Left lung (tissue), 14 donors: ENCODE results near the gene AQP11. TPM values are rescaled to one million over a fixed set of nuclear protein-coding genes. Genes with fewer than 3 reads are reported as not detected.

Experiments used
- ATAC-seq: fragments of 200-7000 bp; cut with Tn5 transposase; one replicate; pipeline ENCODE4 v1.9.1; 2020; ENCODE audit warnings: moderate library complexity
- DNase-seq, 4 donors: peaks; one replicate each; pipeline ENCODE4 v3.0.0-alpha.2; 2013 to 2020
- H3K27ac ChIP-seq, 2 donors: fragments of 200-600 bp; sonication (generic) in 1 of 2; one replicate each; pipeline versions ENCODE4 v1.5.0 to v1.8.0; 2020 to 2021
- H3K27me3 ChIP-seq, 2 donors: fragments of 200-600 bp; sonication (generic) in 1 of 2; one replicate each; pipeline versions ENCODE4 v1.5.0 to v1.8.0; 2020 to 2021
- H3K36me3 ChIP-seq, 2 donors: fragments of 200-600 bp; sonication (generic) in 1 of 2; one replicate each; pipeline versions ENCODE4 v1.5.0 to v1.8.0; 2020 to 2021
- H3K4me1 ChIP-seq, 2 donors: fragments of 200-600 bp; one replicate each; pipeline ENCODE4 v1.8.0; 2021
- H3K4me3 ChIP-seq, 2 donors: fragments of 200-600 bp; sonication (generic) in 1 of 2; one replicate each; pipeline versions ENCODE4 v1.5.0 to v1.8.0; 2020 to 2021; ENCODE audit warnings: mild to moderate bottlenecking in 1 of 2
- H3K9me3 ChIP-seq, 2 donors: fragments of 200-600 bp; sonication (generic) in 1 of 2; one replicate each; pipeline versions ENCODE4 v1.5.0 to v1.8.0; 2020 to 2021
- intact Hi-C, 2 donors: fragments of 100-400 bp; cut with DNase I; formaldehyde crosslinking; loops; one replicate each; pipeline versions ENCODE4 v1.11.2 to v1.14.2; 2022
- long read RNA-seq, 12 donors: library from polyadenylated mRNA in 2 of 12; unstranded in 2 of 12; transcript quantifications; one replicate each; pipeline ENCODE4 v2.0.0 and lab custom pipeline, GENCODE V29; 2019 to 2026
- polyA plus RNA-seq, 6 donors: library from polyadenylated mRNA; unstranded; fragments of 120-200 nt; gene quantifications; one replicate each; pipeline ENCODE4 v1.2.1, GENCODE V29; 2013; ENCODE audit not compliant: insufficient read length in 6 of 6
- total RNA-seq, 2 donors: library from RNA; stranded (reverse); fragmentation: NEBNext Ultra II Directional; extraction: Animal tissue kit (Norgen Biotek cat#: 25700); gene quantifications; one replicate each; pipeline ENCODE4 v1.2.1, GENCODE V29; 2021
- TF ChIP-seq, protein P1 (sequence below), 2 donors: fragments of 200-600 bp; sonication (generic) in 1 of 2; IDR thresholded peaks; one replicate each; pipeline versions ENCODE4 v1.5.0 to v1.8.0; 2021; ENCODE audit warnings: antibody characterized with exemption in 2 of 2
- donor health status: DM: no; HTN: yes; CAD: no.
- donor health status: DM: no; HTN: no; CAD: no.

AQP11 gene, protein sequence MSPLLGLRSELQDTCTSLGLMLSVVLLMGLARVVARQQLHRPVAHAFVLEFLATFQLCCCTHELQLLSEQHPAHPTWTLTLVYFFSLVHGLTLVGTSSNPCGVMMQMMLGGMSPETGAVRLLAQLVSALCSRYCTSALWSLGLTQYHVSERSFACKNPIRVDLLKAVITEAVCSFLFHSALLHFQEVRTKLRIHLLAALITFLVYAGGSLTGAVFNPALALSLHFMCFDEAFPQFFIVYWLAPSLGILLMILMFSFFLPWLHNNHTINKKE
- total RNA-seq (1 to 10 TPM in 1 of 2 donors, under 1 TPM in 1; 0.94 to 1.2 TPM), polyA plus RNA-seq (1 to 10 TPM; 2.6 to 3.4 (median 3.3) TPM)
- long read RNA-seq, donor 1, partial matches to known transcripts = 141 of 247 reads
- long read RNA-seq, donor 1, other reads (novel, unspliced or antisense) = 104 of 247 reads
- long read RNA-seq, donor 2, partial matches to known transcripts = 246 of 252 reads
- long read RNA-seq, donor 2, other reads (novel, unspliced or antisense) = 5 of 252 reads
- long read RNA-seq, donor 3, partial matches to known transcripts = 0 of 3 reads
- long read RNA-seq, donor 3, other reads (novel, unspliced or antisense) = 0 of 3 reads
- long read RNA-seq, donor 4, partial matches to known transcripts = 0 of 1 reads
- long read RNA-seq, donor 4, other reads (novel, unspliced or antisense) = 1 of 1 reads
- long read RNA-seq, donor 5, partial matches to known transcripts = 98 of 180 reads
- long read RNA-seq, donor 5, other reads (novel, unspliced or antisense) = 80 of 180 reads
- long read RNA-seq, donor 6, partial matches to known transcripts = 155 of 232 reads
- long read RNA-seq, donor 6, other reads (novel, unspliced or antisense) = 76 of 232 reads
- long read RNA-seq, donor 7, partial matches to known transcripts = 0 of 4 reads
- long read RNA-seq, donor 7, other reads (novel, unspliced or antisense) = 0 of 4 reads
- long read RNA-seq, donor 8, partial matches to known transcripts = 129 of 229 reads
- long read RNA-seq, donor 8, other reads (novel, unspliced or antisense) = 99 of 229 reads
- long read RNA-seq, donor 9 = 0 reads
- long read RNA-seq, donor 10, partial matches to known transcripts = 0 of 1 reads
- long read RNA-seq, donor 10, other reads (novel, unspliced or antisense) = 0 of 1 reads
- long read RNA-seq, donor 11, transcript AQP11-201 (3 exons, 2,152 nt) = major isoform, 12 of 12 reads
- long read RNA-seq, donor 11, partial matches to known transcripts = 0 of 12 reads
- long read RNA-seq, donor 11, other reads (novel, unspliced or antisense) = 0 of 12 reads
- long read RNA-seq, donor 12, partial matches to known transcripts = 0 of 1 reads
- long read RNA-seq, donor 12, other reads (novel, unspliced or antisense) = 0 of 1 reads

GRCh38 chr11:77589521-77590193 lies at the start of gene AQP11:
Gene AQP11, plus strand, starts transcription at chr11:77589953. Its CDS starts 40 bp downstream, at chr11:77589993.
- peak within 1 kb of the TSS; percentile 63 to 70 for H3K4me3 ChIP-seq
- H3K36me3 ChIP-seq = no peaks in the 10 kb centered on the region
- peak within 1 kb of the TSS; percentile 74 to 79 for H3K27ac ChIP-seq
- ATAC-seq (peak; percentile 98), DNase-seq (peak; percentile 85 to 94 (median 92))
- no peaks in the 10 kb centered on the region for H3K9me3 ChIP-seq
- H3K4me1 ChIP-seq = peaks cover 0 to 14% of the 10 kb centered on the region in 2 donors
- TF ChIP-seq, protein P1, sequence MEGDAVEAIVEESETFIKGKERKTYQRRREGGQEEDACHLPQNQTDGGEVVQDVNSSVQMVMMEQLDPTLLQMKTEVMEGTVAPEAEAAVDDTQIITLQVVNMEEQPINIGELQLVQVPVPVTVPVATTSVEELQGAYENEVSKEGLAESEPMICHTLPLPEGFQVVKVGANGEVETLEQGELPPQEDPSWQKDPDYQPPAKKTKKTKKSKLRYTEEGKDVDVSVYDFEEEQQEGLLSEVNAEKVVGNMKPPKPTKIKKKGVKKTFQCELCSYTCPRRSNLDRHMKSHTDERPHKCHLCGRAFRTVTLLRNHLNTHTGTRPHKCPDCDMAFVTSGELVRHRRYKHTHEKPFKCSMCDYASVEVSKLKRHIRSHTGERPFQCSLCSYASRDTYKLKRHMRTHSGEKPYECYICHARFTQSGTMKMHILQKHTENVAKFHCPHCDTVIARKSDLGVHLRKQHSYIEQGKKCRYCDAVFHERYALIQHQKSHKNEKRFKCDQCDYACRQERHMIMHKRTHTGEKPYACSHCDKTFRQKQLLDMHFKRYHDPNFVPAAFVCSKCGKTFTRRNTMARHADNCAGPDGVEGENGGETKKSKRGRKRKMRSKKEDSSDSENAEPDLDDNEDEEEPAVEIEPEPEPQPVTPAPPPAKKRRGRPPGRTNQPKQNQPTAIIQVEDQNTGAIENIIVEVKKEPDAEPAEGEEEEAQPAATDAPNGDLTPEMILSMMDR (IDR thresholded peaks at IDR 0.05) = no peak
- peaks cover 0 to 14% of the 10 kb centered on the region in 2 donors for H3K27me3 ChIP-seq
- intact Hi-C loops = no loop called here

DNA sequence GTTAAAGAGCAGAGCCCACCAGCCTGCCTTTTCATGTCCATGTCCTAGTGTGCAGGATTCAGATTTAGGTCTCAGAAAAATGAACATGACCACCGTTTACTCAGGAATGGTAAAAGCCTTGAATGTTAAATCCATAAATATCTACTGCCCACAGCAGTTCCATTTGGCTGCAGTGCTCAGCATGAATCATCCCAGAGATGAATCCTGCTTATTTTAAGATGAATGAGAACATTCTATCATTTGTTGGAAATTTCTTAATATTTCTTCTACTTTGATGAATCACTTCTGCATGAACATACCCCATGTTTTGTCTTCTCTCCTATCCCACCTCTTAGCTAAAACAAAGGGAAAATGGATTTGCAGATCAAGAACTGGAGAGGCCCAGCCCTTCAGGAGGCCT lies 47.5 kb upstream of the AQP11 start:
- TF ChIP-seq, protein P1 (IDR thresholded peaks at IDR 0.05) = no peak
- intact Hi-C loops = loop anchor here in 1 of 2 donors (5.0 kb wide), 1 partner anchor 345 kb away; no protein-coding TSS in a partner anchor
- H3K4me3 ChIP-seq = no peak overlapping the region
- DNase-seq (no peak), ATAC-seq (no peak)
- H3K27ac ChIP-seq = no peak overlapping the region
- H3K27me3 ChIP-seq = no peaks in the 10 kb centered on the region
- H3K36me3 ChIP-seq = no peaks in the 10 kb centered on the region
- H3K4me1 ChIP-seq = no peaks in the 10 kb centered on the region
- H3K9me3 ChIP-seq = no peaks in the 10 kb centered on the region

- no peaks in the 10 kb centered on the region for H3K27me3 ChIP-seq
- intact Hi-C loops = no loop called here
- no peaks in the 10 kb centered on the region for H3K36me3 ChIP-seq
- TF ChIP-seq, protein P1 (IDR thresholded peaks at IDR 0.05) = no peak
- no peaks in the 10 kb centered on the region for H3K9me3 ChIP-seq
- H3K4me1 ChIP-seq = no peaks in the 10 kb centered on the region
- no peak overlapping the region for H3K27ac ChIP-seq
- DNase-seq = no peak
- no peak for ATAC-seq
- no peak overlapping the region for H3K4me3 ChIP-seq
Observed at GRCh38 chr11:77547047-77547836, 42.5 kb upstream of the AQP11 start.

DNA sequence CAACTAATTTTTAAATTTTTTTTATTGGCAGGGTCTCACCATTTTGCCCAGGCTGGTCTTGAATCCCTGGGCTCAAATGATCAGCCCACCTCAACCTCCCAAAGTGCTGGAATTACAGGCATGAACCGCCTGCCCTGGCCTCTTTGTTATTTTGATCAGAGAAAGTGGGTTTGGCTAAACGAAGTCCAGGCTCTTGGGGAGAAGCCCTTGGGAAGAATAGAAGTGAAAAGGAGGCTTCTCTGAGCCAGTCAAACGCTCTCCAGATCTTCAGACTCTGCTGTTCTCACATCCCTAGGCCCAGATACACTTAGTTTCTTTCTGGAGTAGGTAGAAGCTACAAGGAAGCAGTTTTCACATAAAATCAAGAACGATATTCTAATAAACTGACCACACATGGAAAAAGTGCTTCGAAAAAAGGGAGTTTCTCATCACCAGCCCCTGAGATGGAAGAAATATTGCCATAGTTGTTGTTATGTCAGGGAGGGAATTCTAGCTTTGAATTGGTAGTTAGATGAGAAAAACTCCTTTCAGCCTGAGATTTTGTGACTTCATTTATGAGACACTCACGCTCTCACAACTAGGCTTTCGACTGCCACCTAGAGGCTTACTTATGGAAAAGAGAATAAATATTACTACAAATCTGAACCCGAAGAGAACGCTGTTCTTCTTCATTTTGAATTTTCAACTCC lies 41.7 kb upstream of the AQP11 start:
- H3K27ac ChIP-seq = no peak overlapping the region
- no peak overlapping the region for H3K4me3 ChIP-seq
- DNase-seq (peak in 2 of 4 donors; percentile 60 to 76), ATAC-seq (peak; percentile 92)
- intact Hi-C loops = no loop called here
- H3K27me3 ChIP-seq = no peaks in the 10 kb centered on the region
- no peaks in the 10 kb centered on the region for H3K4me1 ChIP-seq
- no peaks in the 10 kb centered on the region for H3K36me3 ChIP-seq
- TF ChIP-seq, protein P1 (IDR thresholded peaks at IDR 0.05) = peak; percentile 28 to 63
- H3K9me3 ChIP-seq = no peaks in the 10 kb centered on the region
